Testis (tissue), 2 donors: Measurements from ENCODE around the gene CHRDL1.

ENCODE experiments used
- POLR2A ChIP-seq: fragments of 450-650 bp; IDR thresholded peaks from one replicate; pipeline ENCODE4 v1.6.1; 2017; ENCODE audit warnings: antibody characterized with exemption, mild to moderate bottlenecking, moderate library complexity
- TF ChIP-seq, protein P1 (sequence below), 3 experiments: fragments of 450-650 bp in 2 of 3; fragments of 200-600 bp in 1 of 3; sonication (generic) in 1 of 3; IDR thresholded peaks; one replicate each; pipeline ENCODE4 v1.5.1; 2016 to 2019; ENCODE audit warnings: antibody characterized with exemption in 3 of 3, mild to moderate bottlenecking in 2 of 3, moderate library complexity in 1 of 3

DNA sequence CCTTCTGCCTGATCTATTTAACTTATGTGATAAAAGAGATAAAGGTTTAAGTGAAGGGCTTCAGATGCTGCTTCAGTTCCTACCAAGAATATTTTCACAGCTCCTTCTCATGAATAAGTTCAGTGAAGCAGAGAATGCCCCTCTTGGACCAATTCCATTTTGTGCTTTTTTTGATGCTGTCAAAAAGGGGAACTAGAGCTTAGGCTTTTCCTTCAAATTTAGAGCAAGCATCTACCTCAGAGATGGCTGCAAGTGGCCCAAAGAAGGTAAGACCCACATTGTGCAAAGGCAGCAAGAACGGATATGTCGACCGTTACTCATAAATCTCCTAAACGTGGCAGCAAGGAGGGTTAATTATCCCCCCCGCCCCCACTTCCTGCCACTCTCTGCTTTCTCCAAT is 4.5 kb downstream of the CHRDL1 start:
- TF ChIP-seq, protein P1, sequence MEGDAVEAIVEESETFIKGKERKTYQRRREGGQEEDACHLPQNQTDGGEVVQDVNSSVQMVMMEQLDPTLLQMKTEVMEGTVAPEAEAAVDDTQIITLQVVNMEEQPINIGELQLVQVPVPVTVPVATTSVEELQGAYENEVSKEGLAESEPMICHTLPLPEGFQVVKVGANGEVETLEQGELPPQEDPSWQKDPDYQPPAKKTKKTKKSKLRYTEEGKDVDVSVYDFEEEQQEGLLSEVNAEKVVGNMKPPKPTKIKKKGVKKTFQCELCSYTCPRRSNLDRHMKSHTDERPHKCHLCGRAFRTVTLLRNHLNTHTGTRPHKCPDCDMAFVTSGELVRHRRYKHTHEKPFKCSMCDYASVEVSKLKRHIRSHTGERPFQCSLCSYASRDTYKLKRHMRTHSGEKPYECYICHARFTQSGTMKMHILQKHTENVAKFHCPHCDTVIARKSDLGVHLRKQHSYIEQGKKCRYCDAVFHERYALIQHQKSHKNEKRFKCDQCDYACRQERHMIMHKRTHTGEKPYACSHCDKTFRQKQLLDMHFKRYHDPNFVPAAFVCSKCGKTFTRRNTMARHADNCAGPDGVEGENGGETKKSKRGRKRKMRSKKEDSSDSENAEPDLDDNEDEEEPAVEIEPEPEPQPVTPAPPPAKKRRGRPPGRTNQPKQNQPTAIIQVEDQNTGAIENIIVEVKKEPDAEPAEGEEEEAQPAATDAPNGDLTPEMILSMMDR (IDR thresholded peaks at IDR 0.05) = no peak
- TF ChIP-seq POLR2A = no peak
